Esophagus squamous epithelium (tissue), 4 donors: ENCODE data around the gene PTPRG.

Experiments
- CTCF ChIP-seq, 6 experiments: fragments of 450-650 bp in 4 of 6; fragments of 200-600 bp in 2 of 6; sonication (generic) in 2 of 6; IDR thresholded peaks; one replicate each; pipeline ENCODE4 v1.5.1; 2016 to 2019; ENCODE audit warnings: antibody characterized with exemption in 6 of 6, mild to moderate bottlenecking in 4 of 6, moderate library complexity in 4 of 6
- POLR2A ChIP-seq, 4 donors: fragments of 450-650 bp; IDR thresholded peaks; one replicate each; pipeline ENCODE4 v1.6.1; 2017; ENCODE audit warnings: antibody characterized with exemption in 4 of 4, mild to moderate bottlenecking in 4 of 4, moderate library complexity in 3 of 4

- no peak for TF ChIP-seq CTCF (IDR thresholded peaks at IDR 0.05)
- TF ChIP-seq POLR2A (IDR thresholded peaks at IDR 0.05): no peak
Observed at GRCh38 chr3:62154457-62155148, 593.2 kb downstream of the PTPRG start.
